ENCODE results near the gene PRKRA.

The PRKRA gene

DNA sequence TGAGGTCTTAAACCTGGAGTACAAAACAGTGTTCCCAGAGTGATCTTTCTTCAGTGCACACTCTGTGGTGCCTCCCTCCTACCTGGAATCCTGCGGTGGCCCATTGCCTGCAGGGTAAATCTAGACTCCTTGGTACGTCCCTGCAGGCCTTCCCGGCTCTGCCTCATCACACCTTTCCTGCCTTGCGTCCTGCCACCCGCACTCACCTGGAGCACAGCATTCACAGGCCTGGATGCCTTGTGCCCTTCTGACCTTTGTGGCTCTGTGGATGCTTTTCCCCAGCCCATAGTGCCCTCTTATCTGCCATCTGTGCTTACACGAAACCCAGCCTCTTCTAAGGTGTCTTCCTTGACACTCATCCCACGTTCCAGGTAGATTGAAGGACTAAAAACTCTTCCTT lies 62.7 kb downstream of the PRKRA start:
- DNase-seq (ENCODE audit: insufficient read length, low spot score), result no peak
- TF ChIP-seq, protein P1, sequence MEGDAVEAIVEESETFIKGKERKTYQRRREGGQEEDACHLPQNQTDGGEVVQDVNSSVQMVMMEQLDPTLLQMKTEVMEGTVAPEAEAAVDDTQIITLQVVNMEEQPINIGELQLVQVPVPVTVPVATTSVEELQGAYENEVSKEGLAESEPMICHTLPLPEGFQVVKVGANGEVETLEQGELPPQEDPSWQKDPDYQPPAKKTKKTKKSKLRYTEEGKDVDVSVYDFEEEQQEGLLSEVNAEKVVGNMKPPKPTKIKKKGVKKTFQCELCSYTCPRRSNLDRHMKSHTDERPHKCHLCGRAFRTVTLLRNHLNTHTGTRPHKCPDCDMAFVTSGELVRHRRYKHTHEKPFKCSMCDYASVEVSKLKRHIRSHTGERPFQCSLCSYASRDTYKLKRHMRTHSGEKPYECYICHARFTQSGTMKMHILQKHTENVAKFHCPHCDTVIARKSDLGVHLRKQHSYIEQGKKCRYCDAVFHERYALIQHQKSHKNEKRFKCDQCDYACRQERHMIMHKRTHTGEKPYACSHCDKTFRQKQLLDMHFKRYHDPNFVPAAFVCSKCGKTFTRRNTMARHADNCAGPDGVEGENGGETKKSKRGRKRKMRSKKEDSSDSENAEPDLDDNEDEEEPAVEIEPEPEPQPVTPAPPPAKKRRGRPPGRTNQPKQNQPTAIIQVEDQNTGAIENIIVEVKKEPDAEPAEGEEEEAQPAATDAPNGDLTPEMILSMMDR (IDR thresholded peaks at IDR 0.05; ENCODE audit: insufficient read depth, missing control alignments), result no peak
- FAIRE-seq, result no peak

DNA sequence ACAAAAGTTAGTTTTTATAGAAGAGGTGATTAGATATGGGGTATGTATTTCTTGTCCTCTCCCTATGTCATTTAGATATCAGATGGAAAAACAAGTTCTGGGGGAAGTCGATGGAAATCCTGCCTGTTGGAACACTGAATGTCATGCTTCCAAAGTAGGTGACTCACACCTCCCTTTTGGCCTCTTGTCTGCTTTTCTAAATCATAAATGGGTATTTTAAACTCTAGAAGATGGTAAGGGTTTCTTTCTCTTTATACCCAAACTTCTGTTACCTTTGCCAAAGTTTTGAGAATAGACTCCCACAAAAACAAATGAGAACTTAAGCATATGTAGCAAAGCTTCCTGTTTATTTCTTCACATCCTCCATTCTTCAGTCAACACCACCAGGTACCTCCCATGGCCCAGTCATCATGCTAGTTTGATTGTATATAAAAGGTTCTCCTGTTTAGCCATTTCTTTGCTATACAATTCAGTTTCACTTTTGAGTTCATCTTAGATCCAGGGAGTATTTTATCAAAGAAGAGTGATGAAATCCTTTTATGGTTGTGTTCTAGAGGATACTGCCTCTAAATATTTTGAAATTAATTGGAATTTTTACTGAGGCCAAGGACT lies 63.9 kb downstream of the PRKRA start:
- DNase-seq (ENCODE audit: insufficient read length, low spot score) (no peak), FAIRE-seq (no peak)
- TF ChIP-seq, protein P1 (IDR thresholded peaks at IDR 0.05; ENCODE audit: insufficient read depth, missing control alignments), result no peak

DNA sequence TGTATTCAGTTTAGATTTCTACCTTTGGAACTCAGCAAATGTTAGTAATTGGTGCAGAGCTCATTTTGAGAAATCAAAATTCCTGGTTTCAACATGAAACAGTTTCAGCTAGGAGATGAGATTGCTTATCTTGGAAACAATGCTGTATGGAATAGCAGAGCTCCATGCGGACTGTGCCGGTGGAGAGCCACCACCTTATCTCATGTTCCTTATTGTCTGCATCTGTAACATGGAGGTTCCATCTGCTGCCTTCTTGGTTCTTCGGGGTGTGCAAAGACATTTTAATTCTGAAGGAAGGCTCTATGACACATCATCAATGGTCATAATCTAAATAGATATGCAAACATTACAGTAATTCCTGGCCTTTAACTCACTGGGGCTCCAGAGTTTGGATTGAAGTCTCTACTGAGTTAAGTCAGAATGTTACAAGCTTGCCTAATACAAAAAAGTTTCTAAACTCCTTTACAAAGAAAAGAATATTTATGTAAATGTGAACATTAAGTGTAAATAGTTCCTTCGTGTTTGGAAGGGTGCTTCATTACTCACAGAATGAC lies 65.3 kb downstream of the PRKRA start:
- DNase-seq (ENCODE audit: insufficient read length, low spot score) (no peak), FAIRE-seq (no peak)
- TF ChIP-seq, protein P1 (IDR thresholded peaks at IDR 0.05; ENCODE audit: insufficient read depth, missing control alignments), result no peak

DNA sequence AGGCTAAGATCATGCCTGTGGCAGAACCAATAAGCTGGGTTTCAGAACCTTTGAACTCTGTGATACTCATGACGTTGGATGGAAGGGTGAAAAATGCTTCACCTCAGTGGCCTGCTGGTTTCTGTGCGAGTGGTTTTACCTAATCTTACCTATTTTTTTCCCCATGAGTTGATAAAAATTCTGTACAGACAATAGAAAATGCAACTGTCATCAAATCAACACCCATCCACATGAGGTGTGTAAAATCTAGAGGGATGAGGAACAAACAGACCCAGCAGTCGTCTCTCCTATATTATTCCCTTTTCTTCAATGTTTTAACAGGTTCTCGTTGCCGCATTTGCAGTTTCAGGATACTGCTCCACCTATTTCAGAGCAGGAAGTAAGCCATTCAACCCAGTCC lies 67.3 kb downstream of the PRKRA start:
- FAIRE-seq (no peak), DNase-seq (ENCODE audit: insufficient read length, low spot score) (no peak)
- TF ChIP-seq, protein P1 (IDR thresholded peaks at IDR 0.05; ENCODE audit: insufficient read depth, missing control alignments), result no peak
